Measurements from ENCODE around the gene ARMC8.

ARMC8 gene

DNA sequence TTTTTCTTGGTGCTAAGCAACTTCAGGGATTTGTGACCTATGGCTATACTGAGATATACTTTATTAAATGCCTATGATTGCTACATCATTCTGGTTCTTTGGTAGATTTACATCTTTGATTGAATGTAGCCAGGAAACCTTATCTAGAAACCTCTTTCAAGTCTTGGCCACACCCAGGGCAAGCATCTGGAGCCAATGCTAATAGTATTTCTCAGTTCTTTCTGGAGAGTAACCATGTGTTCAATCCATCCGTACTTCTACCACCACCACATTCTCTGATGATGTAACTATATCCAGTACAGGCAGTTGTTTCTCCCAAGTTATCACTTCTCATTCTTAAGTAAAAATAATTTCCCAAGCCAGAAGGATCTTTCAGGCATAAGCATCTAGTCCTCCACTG lies 73.5 kb downstream of the ARMC8 start:
- TF ChIP-seq, protein P1, sequence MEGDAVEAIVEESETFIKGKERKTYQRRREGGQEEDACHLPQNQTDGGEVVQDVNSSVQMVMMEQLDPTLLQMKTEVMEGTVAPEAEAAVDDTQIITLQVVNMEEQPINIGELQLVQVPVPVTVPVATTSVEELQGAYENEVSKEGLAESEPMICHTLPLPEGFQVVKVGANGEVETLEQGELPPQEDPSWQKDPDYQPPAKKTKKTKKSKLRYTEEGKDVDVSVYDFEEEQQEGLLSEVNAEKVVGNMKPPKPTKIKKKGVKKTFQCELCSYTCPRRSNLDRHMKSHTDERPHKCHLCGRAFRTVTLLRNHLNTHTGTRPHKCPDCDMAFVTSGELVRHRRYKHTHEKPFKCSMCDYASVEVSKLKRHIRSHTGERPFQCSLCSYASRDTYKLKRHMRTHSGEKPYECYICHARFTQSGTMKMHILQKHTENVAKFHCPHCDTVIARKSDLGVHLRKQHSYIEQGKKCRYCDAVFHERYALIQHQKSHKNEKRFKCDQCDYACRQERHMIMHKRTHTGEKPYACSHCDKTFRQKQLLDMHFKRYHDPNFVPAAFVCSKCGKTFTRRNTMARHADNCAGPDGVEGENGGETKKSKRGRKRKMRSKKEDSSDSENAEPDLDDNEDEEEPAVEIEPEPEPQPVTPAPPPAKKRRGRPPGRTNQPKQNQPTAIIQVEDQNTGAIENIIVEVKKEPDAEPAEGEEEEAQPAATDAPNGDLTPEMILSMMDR (IDR thresholded peaks at IDR 0.05; ENCODE audit: extremely low read depth, insufficient read depth, missing control alignments): no peak
- in situ Hi-C loops (cut with MboI; ENCODE audit: low pct_unique_long_range_greater_than_20kb, low sequenced_read_pairs, unreplicated experiment): no loop called here
- no peak for DNase-seq (ENCODE audit: low spot score)

- in situ Hi-C loops (cut with MboI; ENCODE audit: low pct_unique_long_range_greater_than_20kb, low sequenced_read_pairs, unreplicated experiment): no loop called here
- TF ChIP-seq, protein P1 (IDR thresholded peaks at IDR 0.05; ENCODE audit: extremely low read depth, insufficient read depth, missing control alignments): no peak
- no peak for DNase-seq (ENCODE audit: low spot score)
Observed at GRCh38 chr3:138263104-138263503, 76.0 kb downstream of the ARMC8 start.

DNA sequence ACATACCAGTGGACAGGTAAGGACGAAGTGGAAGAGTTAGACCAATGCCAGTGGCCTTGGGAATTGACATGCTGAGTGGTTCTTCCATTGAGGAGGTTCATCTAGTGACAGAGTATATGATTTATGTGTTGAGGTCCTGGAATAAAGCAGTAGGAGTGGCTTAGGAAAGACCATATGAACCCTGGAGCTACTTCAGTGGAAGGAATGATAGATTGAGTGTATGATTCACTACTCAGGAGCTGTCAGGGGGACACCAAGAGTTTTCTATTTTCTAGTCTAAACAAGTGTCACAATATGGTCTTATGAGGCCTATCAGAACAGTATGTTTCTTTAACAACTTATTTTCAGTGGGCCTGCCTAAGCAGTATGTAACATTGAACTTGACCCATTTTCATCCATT lies 78.6 kb downstream of the ARMC8 start:
- TF ChIP-seq, protein P1 (IDR thresholded peaks at IDR 0.05; ENCODE audit: extremely low read depth, insufficient read depth, missing control alignments): no peak
- in situ Hi-C loops (cut with MboI; ENCODE audit: low pct_unique_long_range_greater_than_20kb, low sequenced_read_pairs, unreplicated experiment): no loop called here
- no peak for DNase-seq (ENCODE audit: low spot score)

- in situ Hi-C loops (cut with MboI; ENCODE audit: low pct_unique_long_range_greater_than_20kb, low sequenced_read_pairs, unreplicated experiment): no loop called here
- DNase-seq (ENCODE audit: low spot score): no peak
- TF ChIP-seq, protein P1 (IDR thresholded peaks at IDR 0.05; ENCODE audit: extremely low read depth, insufficient read depth, missing control alignments): no peak
Observed at GRCh38 chr3:138267083-138267482, 80.0 kb downstream of the ARMC8 start.

GRCh38 chr3:138270245-138270644 lies 83.1 kb downstream of the ARMC8 start:
- TF ChIP-seq, protein P1 (IDR thresholded peaks at IDR 0.05; ENCODE audit: extremely low read depth, insufficient read depth, missing control alignments): no peak
- in situ Hi-C loops (cut with MboI; ENCODE audit: low pct_unique_long_range_greater_than_20kb, low sequenced_read_pairs, unreplicated experiment): no loop called here
- DNase-seq (ENCODE audit: low spot score): no peak

GRCh38 chr3:138271189-138271794 lies 84.2 kb downstream of the ARMC8 start:
- DNase-seq (ENCODE audit: low spot score): peak; percentile 23
- TF ChIP-seq, protein P1 (IDR thresholded peaks at IDR 0.05; ENCODE audit: extremely low read depth, insufficient read depth, missing control alignments): no peak
- in situ Hi-C loops (cut with MboI; ENCODE audit: low pct_unique_long_range_greater_than_20kb, low sequenced_read_pairs, unreplicated experiment): no loop called here
